AG10803 (cell line): ENCODE measurements around the gene FHIT.

Source experiments
- DNase-seq: peaks from one replicate; pipeline ENCODE4 v3.0.0; 2010; ENCODE audit warnings: low read depth
- H3K4me3 ChIP-seq: 2 replicates; pipeline ENCODE4 v1.5.1; 2011; ENCODE audit warnings: mild to moderate bottlenecking, low read length, control low read depth
- TF ChIP-seq, protein P1 (sequence below): conservative IDR thresholded peaks from 2 replicates; pipeline ENCODE4 v1.5.1; 2011; ENCODE audit warnings: mild to moderate bottlenecking, low read length, control low read depth, inconsistent platforms

FHIT gene

DNA sequence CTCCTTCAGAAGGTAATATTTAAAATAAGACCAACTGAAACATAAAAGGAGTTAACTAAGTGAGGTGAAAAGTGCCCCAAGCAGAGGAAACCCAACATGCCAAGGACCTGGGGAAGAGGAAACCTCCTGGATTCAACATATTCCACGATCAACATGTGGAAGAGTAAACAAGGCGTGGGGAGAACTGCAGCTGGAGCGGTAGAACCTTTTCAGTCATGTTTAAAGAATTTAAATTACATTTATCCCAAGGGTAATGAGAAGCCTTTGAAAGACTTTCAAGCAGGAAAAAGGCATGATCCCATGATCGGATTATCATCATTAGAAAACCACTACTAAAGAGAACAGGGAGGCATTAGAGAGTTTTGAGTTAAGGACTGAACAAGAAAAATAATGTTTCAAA lies 330.7 kb downstream of the FHIT start:
- no peak overlapping the region for H3K4me3 ChIP-seq
- DNase-seq = no peak
- TF ChIP-seq, protein P1, sequence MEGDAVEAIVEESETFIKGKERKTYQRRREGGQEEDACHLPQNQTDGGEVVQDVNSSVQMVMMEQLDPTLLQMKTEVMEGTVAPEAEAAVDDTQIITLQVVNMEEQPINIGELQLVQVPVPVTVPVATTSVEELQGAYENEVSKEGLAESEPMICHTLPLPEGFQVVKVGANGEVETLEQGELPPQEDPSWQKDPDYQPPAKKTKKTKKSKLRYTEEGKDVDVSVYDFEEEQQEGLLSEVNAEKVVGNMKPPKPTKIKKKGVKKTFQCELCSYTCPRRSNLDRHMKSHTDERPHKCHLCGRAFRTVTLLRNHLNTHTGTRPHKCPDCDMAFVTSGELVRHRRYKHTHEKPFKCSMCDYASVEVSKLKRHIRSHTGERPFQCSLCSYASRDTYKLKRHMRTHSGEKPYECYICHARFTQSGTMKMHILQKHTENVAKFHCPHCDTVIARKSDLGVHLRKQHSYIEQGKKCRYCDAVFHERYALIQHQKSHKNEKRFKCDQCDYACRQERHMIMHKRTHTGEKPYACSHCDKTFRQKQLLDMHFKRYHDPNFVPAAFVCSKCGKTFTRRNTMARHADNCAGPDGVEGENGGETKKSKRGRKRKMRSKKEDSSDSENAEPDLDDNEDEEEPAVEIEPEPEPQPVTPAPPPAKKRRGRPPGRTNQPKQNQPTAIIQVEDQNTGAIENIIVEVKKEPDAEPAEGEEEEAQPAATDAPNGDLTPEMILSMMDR = no peak

- H3K4me3 ChIP-seq = no peak overlapping the region
- DNase-seq = no peak
- TF ChIP-seq, protein P1 = no peak
Observed at GRCh38 chr3:60919296-60919695, 332.0 kb downstream of the FHIT start.

DNA sequence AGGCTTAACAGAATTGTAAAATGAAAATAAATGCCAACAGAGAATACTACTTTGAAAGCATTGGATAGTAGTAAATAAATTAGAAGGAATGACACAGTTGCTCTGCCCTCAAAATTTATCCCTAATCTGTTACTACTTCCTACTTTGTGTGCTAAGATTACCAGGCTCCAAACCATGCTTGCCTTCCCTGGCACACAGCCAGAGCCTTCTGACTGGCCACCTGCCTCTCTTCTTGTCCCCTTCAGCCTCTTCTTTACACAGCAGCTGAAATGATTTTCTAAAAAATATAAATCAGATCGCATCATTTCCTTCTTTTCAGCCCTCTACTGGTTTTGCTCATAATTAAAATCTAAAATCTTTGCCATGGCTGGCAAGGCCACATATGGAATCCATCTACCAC lies 334.1 kb downstream of the FHIT start:
- no peak overlapping the region for H3K4me3 ChIP-seq
- TF ChIP-seq, protein P1 = no peak
- no peak for DNase-seq

DNA sequence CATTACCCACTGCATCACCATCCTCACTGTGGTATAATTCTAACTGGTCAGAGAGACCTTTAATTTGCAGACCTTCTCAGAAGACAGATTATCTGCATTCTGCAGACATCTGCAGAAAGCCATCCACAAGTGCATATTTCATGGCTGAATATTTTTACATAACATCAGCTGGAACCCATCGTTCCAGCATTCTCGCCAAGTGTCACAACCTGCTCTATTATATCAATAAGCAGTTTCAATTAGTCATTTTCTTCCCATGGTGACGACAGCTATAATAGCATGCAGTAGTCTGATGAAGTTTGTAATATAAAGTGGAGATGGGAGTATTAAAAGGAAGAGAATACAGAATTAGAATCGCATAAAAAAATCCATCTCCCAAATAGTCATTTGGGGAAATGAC lies 334.7 kb downstream of the FHIT start:
- no peak overlapping the region for H3K4me3 ChIP-seq
- DNase-seq = no peak
- TF ChIP-seq, protein P1 = no peak

- TF ChIP-seq, protein P1 = no peak
- no peak for DNase-seq
- no peak overlapping the region for H3K4me3 ChIP-seq
Observed at GRCh38 chr3:60913474-60913873, 337.8 kb downstream of the FHIT start.

- TF ChIP-seq, protein P1 = no peak
- no peak for DNase-seq
- no peak overlapping the region for H3K4me3 ChIP-seq
Observed at GRCh38 chr3:60912876-60913275, 338.4 kb downstream of the FHIT start.

DNA sequence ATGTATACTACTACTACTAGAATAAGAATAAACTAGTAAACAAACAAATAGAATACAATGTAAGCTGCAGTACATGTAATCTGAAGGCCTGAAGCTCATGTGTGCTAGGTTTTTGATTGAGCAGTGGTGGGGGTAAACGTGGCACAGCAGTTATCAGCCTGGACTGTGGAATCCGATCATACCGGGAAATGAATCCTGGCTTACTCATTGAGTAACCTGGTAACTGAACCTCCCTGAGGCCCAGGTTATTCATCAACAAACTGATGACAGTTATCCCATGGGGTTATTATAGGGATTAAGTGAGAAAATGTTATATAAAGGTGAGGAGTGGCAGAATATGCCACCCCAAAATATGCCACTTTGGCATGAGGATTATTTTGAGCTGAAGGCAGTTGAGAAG lies 339.1 kb downstream of the FHIT start:
- TF ChIP-seq, protein P1 = no peak
- H3K4me3 ChIP-seq = no peak overlapping the region

More for the DNA sequence above, 339.1 kb downstream of the FHIT start:
- DNase-seq = no peak
